ENCODE measurements around the gene ZNF273. TPM values are rescaled to one million over a fixed set of nuclear protein-coding genes. Genes with fewer than 3 reads are reported as not detected.
"Not testable (repeated sequence)": the region's sequence is repeated elsewhere in the genome, so short reads cannot be mapped to it uniquely, and the experiment has no call there.

Gene ZNF273
- total RNA-seq, 2 donors from 2014 or later = 15.5 to 20.5 TPM

DNA sequence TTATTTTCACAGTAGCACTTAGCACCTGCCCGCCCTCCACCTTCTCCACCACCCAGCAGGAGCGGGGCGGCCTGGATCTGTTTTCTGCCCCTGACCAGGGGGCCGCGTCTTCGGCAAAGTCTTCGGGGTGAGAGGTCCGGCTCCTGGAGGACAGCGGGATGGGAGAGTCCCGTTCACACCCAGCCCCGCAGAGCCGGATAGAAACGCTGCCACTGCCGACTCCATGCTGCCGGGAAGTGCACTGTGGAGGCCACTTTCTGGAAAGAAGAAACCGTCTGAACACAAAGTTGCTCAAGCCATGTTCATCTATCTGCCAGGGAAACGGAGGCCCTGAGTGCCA is 14.5 kb upstream of the ZNF273 start:
- 7 to 16% methylated on average over 3 to 17 of the region's 17 CpGs for WGBS, 2 experiments (ENCODE audit: insufficient coverage in 1 of 2, insufficient read length in 1 of 2)
- Histone ChIP-seq H3K9me3 (ENCODE audit: control insufficient read depth, low read length) (no peaks in the 10 kb centered on the region), H3K27ac (ENCODE audit: low read depth, low read length) (no peak overlapping the region), H3K4me1 (ENCODE audit: control insufficient read depth, insufficient read depth, low read length) (peaks cover 6% of the 10 kb centered on the region), H3K9ac (ENCODE audit: extremely low read depth, low read length, poor library complexity, severe bottlenecking) (no peak overlapping the region), H3K4me3 (ENCODE audit: low read length) (peak overlapping the region; percentile 76), H3K27me3 (ENCODE audit: control insufficient read depth, insufficient read depth, low read length, poor library complexity, severe bottlenecking) (peaks cover 66% of the 10 kb centered on the region), H3K36me3 (ENCODE audit: control insufficient read depth, insufficient read depth, low read length) (no peaks in the 10 kb centered on the region)
- H3K9me3 Mint-ChIP-seq = peaks cover 7% of the 10 kb centered on the region
- H3K27me3 Mint-ChIP-seq (ENCODE audit: insufficient read depth) = peaks cover 90% of the 10 kb centered on the region
- H3K36me3 Mint-ChIP-seq (ENCODE audit: low read depth) = no peaks in the 10 kb centered on the region
- TF ChIP-seq, protein P1, sequence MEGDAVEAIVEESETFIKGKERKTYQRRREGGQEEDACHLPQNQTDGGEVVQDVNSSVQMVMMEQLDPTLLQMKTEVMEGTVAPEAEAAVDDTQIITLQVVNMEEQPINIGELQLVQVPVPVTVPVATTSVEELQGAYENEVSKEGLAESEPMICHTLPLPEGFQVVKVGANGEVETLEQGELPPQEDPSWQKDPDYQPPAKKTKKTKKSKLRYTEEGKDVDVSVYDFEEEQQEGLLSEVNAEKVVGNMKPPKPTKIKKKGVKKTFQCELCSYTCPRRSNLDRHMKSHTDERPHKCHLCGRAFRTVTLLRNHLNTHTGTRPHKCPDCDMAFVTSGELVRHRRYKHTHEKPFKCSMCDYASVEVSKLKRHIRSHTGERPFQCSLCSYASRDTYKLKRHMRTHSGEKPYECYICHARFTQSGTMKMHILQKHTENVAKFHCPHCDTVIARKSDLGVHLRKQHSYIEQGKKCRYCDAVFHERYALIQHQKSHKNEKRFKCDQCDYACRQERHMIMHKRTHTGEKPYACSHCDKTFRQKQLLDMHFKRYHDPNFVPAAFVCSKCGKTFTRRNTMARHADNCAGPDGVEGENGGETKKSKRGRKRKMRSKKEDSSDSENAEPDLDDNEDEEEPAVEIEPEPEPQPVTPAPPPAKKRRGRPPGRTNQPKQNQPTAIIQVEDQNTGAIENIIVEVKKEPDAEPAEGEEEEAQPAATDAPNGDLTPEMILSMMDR (conservative IDR thresholded peaks at IDR 0.05) = no peak
- peaks cover 11% of the 10 kb centered on the region for H3K4me1 Mint-ChIP-seq
- no peak overlapping the region for H3K27ac Mint-ChIP-seq
- peak overlapping the region; percentile 59 for H3K4me3 Mint-ChIP-seq
- DNase-seq = peak; percentile 45

DNA sequence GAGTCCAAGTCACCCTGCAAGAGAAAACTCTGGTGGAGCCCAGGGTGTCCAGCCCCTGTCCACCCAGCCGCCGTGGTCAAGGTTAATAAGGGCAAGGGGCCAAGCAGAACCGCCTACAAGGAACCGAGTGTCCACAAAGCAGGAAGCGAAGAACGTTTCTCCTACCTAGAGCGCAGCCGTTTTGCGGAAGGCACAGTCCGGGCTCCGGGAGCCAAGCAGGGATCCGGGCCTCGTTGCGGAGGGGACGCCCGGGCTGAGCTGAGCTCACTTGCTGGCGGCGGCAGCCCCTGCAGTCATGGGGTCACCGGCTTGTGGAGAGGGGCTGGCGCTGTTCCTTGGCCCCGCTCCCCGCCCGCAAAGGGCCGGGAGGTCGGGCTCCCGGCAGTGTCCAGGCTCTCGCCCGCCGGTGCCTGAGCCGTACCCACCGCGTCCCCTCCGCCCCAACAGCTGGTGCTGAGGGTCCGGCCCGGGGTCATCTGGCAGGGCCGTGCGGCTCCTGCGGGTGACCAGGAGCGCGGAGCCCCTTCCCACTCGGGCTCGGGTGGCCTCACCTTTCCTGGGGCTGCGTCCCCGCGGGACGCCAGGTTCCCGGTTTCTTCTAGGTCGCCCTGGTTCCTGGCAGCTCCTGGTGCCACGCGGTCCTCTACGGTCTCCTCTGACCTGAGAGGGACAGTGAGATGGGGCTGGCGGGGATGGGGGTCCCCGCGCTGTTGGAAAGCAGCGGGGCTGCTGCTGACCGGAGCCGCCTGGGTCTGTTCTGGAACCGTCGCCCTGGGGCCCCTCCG is 14.0 kb upstream of the ZNF273 start:
- Histone ChIP-seq H3K4me3 (ENCODE audit: low read length) (peak overlapping the region; percentile 76), H3K36me3 (ENCODE audit: control insufficient read depth, insufficient read depth, low read length) (no peaks in the 10 kb centered on the region), H3K27me3 (ENCODE audit: control insufficient read depth, insufficient read depth, low read length, poor library complexity, severe bottlenecking) (peaks cover 61% of the 10 kb centered on the region), H3K9me3 (ENCODE audit: control insufficient read depth, low read length) (no peaks in the 10 kb centered on the region), H3K9ac (ENCODE audit: extremely low read depth, low read length, poor library complexity, severe bottlenecking) (no peak overlapping the region), H3K4me1 (ENCODE audit: control insufficient read depth, insufficient read depth, low read length) (peaks cover 6% of the 10 kb centered on the region), H3K27ac (ENCODE audit: low read depth, low read length) (no peak overlapping the region)
- 7 to 8% methylated on average over 23 to 60 of the region's 60 CpGs for WGBS, 2 experiments (ENCODE audit: insufficient coverage in 1 of 2, insufficient read length in 1 of 2)
- peaks cover 1% of the 10 kb centered on the region for H3K9me3 Mint-ChIP-seq
- DNase-seq = peak; percentile 57
- H3K36me3 Mint-ChIP-seq (ENCODE audit: low read depth) = no peaks in the 10 kb centered on the region
- H3K4me1 Mint-ChIP-seq = peaks cover 11% of the 10 kb centered on the region
- H3K27ac Mint-ChIP-seq = no peak overlapping the region
- H3K27me3 Mint-ChIP-seq (ENCODE audit: insufficient read depth) = peaks cover 84% of the 10 kb centered on the region
- peak overlapping the region; percentile 59 for H3K4me3 Mint-ChIP-seq
- TF ChIP-seq, protein P1 (conservative IDR thresholded peaks at IDR 0.05) = no peak

- H3K4me1 ChIP-seq (ENCODE audit: control insufficient read depth, insufficient read depth, low read length) = peaks cover 6% of the 10 kb centered on the region
- Mint-ChIP-seq H3K4me3 (peak overlapping the region; percentile 59), H3K4me1 (peaks cover 11% of the 10 kb centered on the region), H3K36me3 (ENCODE audit: low read depth) (no peaks in the 10 kb centered on the region), H3K9me3 (no peaks in the 10 kb centered on the region), H3K27ac (no peak overlapping the region), H3K27me3 (ENCODE audit: insufficient read depth) (peaks cover 78% of the 10 kb centered on the region)
- DNase-seq = peak; percentile 41
- no peak overlapping the region for H3K27ac ChIP-seq (ENCODE audit: low read depth, low read length)
- H3K4me3 ChIP-seq (ENCODE audit: low read length) = peak overlapping the region; percentile 76
- H3K27me3 ChIP-seq (ENCODE audit: control insufficient read depth, insufficient read depth, low read length, poor library complexity, severe bottlenecking) = peaks cover 59% of the 10 kb centered on the region
- no peak overlapping the region for H3K9ac ChIP-seq (ENCODE audit: extremely low read depth, low read length, poor library complexity, severe bottlenecking)
- TF ChIP-seq, protein P1 (conservative IDR thresholded peaks at IDR 0.05) = no peak
- no peaks in the 10 kb centered on the region for H3K36me3 ChIP-seq (ENCODE audit: control insufficient read depth, insufficient read depth, low read length)
- 22 to 45% methylated on average over 11 to 18 of the region's 18 CpGs for WGBS, 2 experiments (ENCODE audit: insufficient coverage in 1 of 2, insufficient read length in 1 of 2)
- H3K9me3 ChIP-seq (ENCODE audit: control insufficient read depth, low read length) = no peaks in the 10 kb centered on the region
These were observed 13.3 kb upstream of the ZNF273 start for GRCh38 chr7:64889686-64890162.

- not testable (repeated sequence) for H3K4me3 ChIP-seq (ENCODE audit: low read length); H3K9ac ChIP-seq (ENCODE audit: extremely low read depth, low read length, poor library complexity, severe bottlenecking); H3K9me3 Mint-ChIP-seq; H3K27ac Mint-ChIP-seq; H3K36me3 ChIP-seq (ENCODE audit: control insufficient read depth, insufficient read depth, low read length); DNase-seq; H3K9me3 ChIP-seq (ENCODE audit: control insufficient read depth, low read length); H3K27ac ChIP-seq (ENCODE audit: low read depth, low read length); H3K36me3 Mint-ChIP-seq (ENCODE audit: low read depth); H3K4me3 Mint-ChIP-seq; H3K4me1 ChIP-seq (ENCODE audit: control insufficient read depth, insufficient read depth, low read length)
- Mint-ChIP-seq H3K4me1 (peaks cover 11% of the 10 kb centered on the region), H3K27me3 (ENCODE audit: insufficient read depth) (peaks cover 72% of the 10 kb centered on the region)
- peaks cover 57% of the 10 kb centered on the region for H3K27me3 ChIP-seq (ENCODE audit: control insufficient read depth, insufficient read depth, low read length, poor library complexity, severe bottlenecking)
- 90 to 100% methylated on average over 1 to 3 of the region's 3 CpGs for WGBS, 2 experiments (ENCODE audit: insufficient coverage in 1 of 2, insufficient read length in 1 of 2)
These were observed 12.8 kb upstream of the ZNF273 start for GRCh38 chr7:64890273-64890672.

Data from endodermal cell (in vitro differentiated cells).